Muscle of leg (tissue), 9 donors: Measurements from ENCODE around the gene NOL12. TPM values are rescaled to one million over a fixed set of nuclear protein-coding genes. Genes with fewer than 3 reads are reported as not detected.

Source experiments
- polyA plus RNA-seq, 8 donors: library from polyadenylated mRNA; unstranded; fragments of 120-200 nt; gene quantifications; one replicate each; pipeline versions ENCODE4 v1.2.1 to v1.2.3, GENCODE V29; 2013; ENCODE audit warnings: inconsistent platforms in 1 of 8, low replicate concordance in 1 of 8; ENCODE audit not compliant: insufficient read length in 8 of 8, insufficient read depth in 1 of 8
- total RNA-seq: library from RNA; stranded (reverse); fragments of 120-200 nt; gene quantifications from one replicate; pipeline ENCODE4 v1.2.4, GENCODE V29; 2013

The NOL12 gene
- total and polyA plus RNA-seq, 9 donors, result 15.8 to 18.5 (median 17.5) TPM

Other genes with a start within 250 kb of the NOL12 start
- gene MFNG, start 200.0 kb upstream of the NOL12 start, total RNA-seq, result 5.2 TPM
- gene MFNG, start 200.0 kb upstream of the NOL12 start, polyA plus RNA-seq, result 1 to 10 TPM; 5.0 to 10.0 (median 6.2) TPM
- gene CARD10, start 166.9 kb upstream of the NOL12 start, total RNA-seq, result 7.8 TPM
- 10 to 100 TPM; 12.1 to 19.3 (median 14.4) TPM for gene CARD10, start 166.9 kb upstream of the NOL12 start, polyA plus RNA-seq
- gene CDC42EP1, start 125.9 kb upstream of the NOL12 start, total RNA-seq, result 14.9 TPM
- gene CDC42EP1, start 125.9 kb upstream of the NOL12 start, polyA plus RNA-seq, result 10 to 100 TPM; 40.3 to 53.9 (median 50.5) TPM
- 0.22 TPM for gene LGALS2, start 106.3 kb upstream of the NOL12 start, total RNA-seq
- 1 to 10 TPM in 2 of 8 donors, under 1 TPM in 6; 0.33 to 7.7 (median 0.54) TPM for gene LGALS2, start 106.3 kb upstream of the NOL12 start, polyA plus RNA-seq
- 29.5 TPM for gene GGA1, start 77.5 kb upstream of the NOL12 start, total RNA-seq
- gene GGA1, start 77.5 kb upstream of the NOL12 start, polyA plus RNA-seq, result 10 to 100 TPM; 27.4 to 46.8 (median 37.6) TPM
- 5.2 TPM for gene SH3BP1, start 46.7 kb upstream of the NOL12 start, total RNA-seq
- gene SH3BP1, start 46.7 kb upstream of the NOL12 start, polyA plus RNA-seq, result 10 to 100 TPM in 4 of 8 donors, 1 to 10 TPM in 4; 6.7 to 13.7 (median 9.4) TPM
- 10.8 TPM for gene PDXP, start 27.6 kb upstream of the NOL12 start, total RNA-seq
- gene PDXP, start 27.6 kb upstream of the NOL12 start, polyA plus RNA-seq, result 10 to 100 TPM; 12.5 to 17.8 (median 15.4) TPM
- gene LGALS1, start 10.7 kb upstream of the NOL12 start, total RNA-seq, result 2,864 TPM
- 1,000 to 10,000 TPM; 1,526 to 2,219 (median 2,039) TPM for gene LGALS1, start 10.7 kb upstream of the NOL12 start, polyA plus RNA-seq
- gene TRIOBP, start 10.7 kb downstream of the NOL12 start, total RNA-seq, result 36.4 TPM
- gene TRIOBP, start 10.7 kb downstream of the NOL12 start, polyA plus RNA-seq, result 10 to 100 TPM; 39.5 to 61.5 (median 53.4) TPM
- gene GCAT, start 121.6 kb downstream of the NOL12 start, total RNA-seq, result 7.4 TPM
- 1 to 10 TPM; 4.4 to 8.3 (median 6.5) TPM for gene GCAT, start 121.6 kb downstream of the NOL12 start, polyA plus RNA-seq
- gene GALR3, start 137.0 kb downstream of the NOL12 start, total RNA-seq, result not detected
- gene GALR3, start 137.0 kb downstream of the NOL12 start, polyA plus RNA-seq, result under 1 TPM in 3 of 8 donors, not detected in 5; 0.09 to 0.14 (median 0.10) TPM
- gene ANKRD54, start 158.0 kb downstream of the NOL12 start, total RNA-seq, result 9.8 TPM
- gene ANKRD54, start 158.0 kb downstream of the NOL12 start, polyA plus RNA-seq, result 10 to 100 TPM; 10.0 to 15.4 (median 11.7) TPM
- gene EIF3L, start 163.1 kb downstream of the NOL12 start, total RNA-seq, result 1,312 TPM
- 1,000 to 10,000 TPM; 1,056 to 1,352 (median 1,211) TPM for gene EIF3L, start 163.1 kb downstream of the NOL12 start, polyA plus RNA-seq
- 21.7 TPM for gene MICALL1, start 220.0 kb downstream of the NOL12 start, total RNA-seq
- 10 to 100 TPM; 35.8 to 73.8 (median 51.1) TPM for gene MICALL1, start 220.0 kb downstream of the NOL12 start, polyA plus RNA-seq